Activated T-cell treated with anti-CD3 and anti-CD28 coated beads, Interleukin-2, amount 50 U/mL, for 24 hours (primary cell): Measurements from ENCODE around the gene ABHD14A.

Experiments used
- DNase-seq: peaks from one replicate; pipeline ENCODE4 v3.0.0-alpha.2; 2020
- H3K27ac Mint-ChIP-seq: 2 replicates; pipeline ENCODE4 v1.8.0; 2020; ENCODE audit warnings: mild to moderate bottlenecking, mixed read lengths
- H3K27me3 Mint-ChIP-seq: 2 replicates; pipeline ENCODE4 v1.8.0; 2020; ENCODE audit warnings: mixed read lengths
- H3K36me3 Mint-ChIP-seq: 2 replicates; pipeline ENCODE4 v1.8.0; 2020; ENCODE audit warnings: low read depth, mixed read lengths
- H3K4me1 Mint-ChIP-seq: 2 replicates; pipeline ENCODE4 v1.8.0; 2020; ENCODE audit warnings: low read depth, mixed read lengths
- H3K4me3 Mint-ChIP-seq: 2 replicates; pipeline ENCODE4 v1.8.0; 2020; ENCODE audit warnings: mild to moderate bottlenecking, moderate library complexity, mixed read lengths
- H3K9me3 Mint-ChIP-seq: 2 replicates; pipeline ENCODE4 v1.8.0; 2020; ENCODE audit warnings: mixed read lengths

ABHD14A gene

DNA sequence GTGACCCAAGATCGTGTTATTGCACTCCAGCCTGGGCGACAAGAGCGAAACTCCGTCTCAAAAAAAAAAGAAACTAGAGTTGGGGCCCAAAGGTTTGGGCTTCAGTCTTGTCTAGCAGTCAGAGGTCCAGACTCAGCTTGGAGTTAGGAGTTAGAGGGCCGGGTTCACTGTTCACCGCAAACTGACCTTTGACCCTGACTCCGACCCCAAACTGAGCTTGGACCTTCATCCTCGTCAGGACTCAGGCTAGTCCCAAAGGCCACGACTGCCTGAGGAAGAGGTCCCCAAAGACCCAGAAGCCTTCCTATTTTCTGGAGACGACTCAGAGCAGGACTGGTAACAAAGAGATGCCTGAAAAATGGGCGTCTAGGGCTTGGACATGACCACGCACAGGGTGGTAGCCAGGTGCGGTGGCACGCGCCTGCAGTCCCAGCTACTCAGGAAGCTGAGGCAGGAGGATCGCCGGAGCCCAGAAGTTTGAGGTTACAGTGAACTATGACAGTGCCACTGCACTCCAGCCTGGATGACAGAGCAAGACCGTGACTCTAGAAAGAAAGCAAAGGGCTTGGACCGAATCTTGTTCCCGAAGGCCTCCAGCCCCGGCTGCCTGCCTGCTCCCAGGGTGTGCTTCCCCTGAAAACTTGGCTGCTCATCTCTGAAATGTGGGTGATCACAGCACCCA lies 43.6 kb downstream of the ABHD14A start:
- DNase-seq = no peak
- Mint-ChIP-seq H3K27ac (no peak overlapping the region), H3K9me3 (no peaks in the 10 kb centered on the region), H3K36me3 (no peaks in the 10 kb centered on the region), H3K4me1 (no peaks in the 10 kb centered on the region), H3K4me3 (no peak overlapping the region), H3K27me3 (no peaks in the 10 kb centered on the region)

DNA sequence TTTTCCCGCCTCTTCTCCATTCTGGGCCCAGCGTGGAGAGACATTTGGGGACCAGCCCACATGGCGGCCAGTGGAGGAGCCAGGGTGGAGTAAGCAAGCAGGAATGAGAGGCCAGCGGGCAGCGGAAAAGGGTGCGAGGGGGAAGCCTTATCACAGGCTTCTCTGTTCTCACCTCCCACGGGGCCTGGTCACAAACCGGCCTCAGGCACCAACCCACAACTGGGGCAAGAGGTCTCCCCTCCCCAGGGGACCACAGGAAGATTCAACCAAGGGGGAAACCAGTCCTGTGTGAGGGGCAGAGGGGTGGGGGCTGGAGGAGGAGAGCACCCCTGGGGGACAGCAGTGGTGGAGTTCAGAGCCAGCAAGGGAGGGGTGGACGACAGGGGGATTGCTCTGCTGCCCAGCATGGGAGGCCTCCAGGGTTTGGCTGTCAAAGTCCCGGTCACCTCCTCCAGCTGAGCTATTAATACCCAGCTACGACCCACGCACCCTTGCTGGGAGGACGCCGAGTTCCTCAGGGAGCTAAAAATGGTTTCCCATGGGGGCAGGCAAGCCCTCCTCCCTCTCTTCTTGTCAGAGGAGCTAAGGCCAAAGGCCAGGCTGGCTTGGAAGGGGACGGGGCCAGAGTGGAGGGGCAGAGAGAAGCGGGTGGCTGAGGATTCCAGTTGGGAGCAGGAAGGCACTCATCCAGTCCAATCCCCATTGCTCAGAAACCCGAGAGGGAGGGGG lies 44.7 kb downstream of the ABHD14A start:
- no peak for DNase-seq
- H3K27me3 Mint-ChIP-seq = no peaks in the 10 kb centered on the region
- H3K9me3 Mint-ChIP-seq = no peaks in the 10 kb centered on the region
- H3K4me1 Mint-ChIP-seq = no peaks in the 10 kb centered on the region
- no peaks in the 10 kb centered on the region for H3K36me3 Mint-ChIP-seq
- no peak overlapping the region for H3K4me3 Mint-ChIP-seq
- no peak overlapping the region for H3K27ac Mint-ChIP-seq

DNA sequence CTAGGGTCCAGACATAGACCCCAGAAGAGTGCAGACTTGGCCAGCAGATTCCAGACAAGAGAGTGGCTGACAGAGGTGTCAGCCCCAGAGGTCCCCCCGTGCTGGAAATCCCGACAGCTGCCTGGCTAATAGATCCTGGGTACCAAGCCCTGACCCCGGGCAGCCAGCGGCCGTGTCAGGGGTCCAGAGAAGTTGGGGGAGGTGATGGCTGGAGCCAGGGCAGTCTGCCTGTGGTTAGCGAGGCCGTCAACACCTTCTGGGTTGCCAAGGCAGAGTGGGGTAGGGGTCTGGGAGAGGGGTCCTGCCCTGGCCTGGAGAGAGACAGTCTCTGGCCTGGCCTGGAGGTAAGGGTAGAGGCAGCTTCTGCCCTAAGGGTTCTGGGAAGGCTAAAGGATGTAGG lies 45.9 kb downstream of the ABHD14A start:
- H3K4me3 Mint-ChIP-seq = no peak overlapping the region
- H3K27ac Mint-ChIP-seq = no peak overlapping the region
- no peaks in the 10 kb centered on the region for H3K36me3 Mint-ChIP-seq
- no peak for DNase-seq
- H3K4me1 Mint-ChIP-seq = no peaks in the 10 kb centered on the region
- H3K9me3 Mint-ChIP-seq = no peaks in the 10 kb centered on the region
- no peaks in the 10 kb centered on the region for H3K27me3 Mint-ChIP-seq

DNA sequence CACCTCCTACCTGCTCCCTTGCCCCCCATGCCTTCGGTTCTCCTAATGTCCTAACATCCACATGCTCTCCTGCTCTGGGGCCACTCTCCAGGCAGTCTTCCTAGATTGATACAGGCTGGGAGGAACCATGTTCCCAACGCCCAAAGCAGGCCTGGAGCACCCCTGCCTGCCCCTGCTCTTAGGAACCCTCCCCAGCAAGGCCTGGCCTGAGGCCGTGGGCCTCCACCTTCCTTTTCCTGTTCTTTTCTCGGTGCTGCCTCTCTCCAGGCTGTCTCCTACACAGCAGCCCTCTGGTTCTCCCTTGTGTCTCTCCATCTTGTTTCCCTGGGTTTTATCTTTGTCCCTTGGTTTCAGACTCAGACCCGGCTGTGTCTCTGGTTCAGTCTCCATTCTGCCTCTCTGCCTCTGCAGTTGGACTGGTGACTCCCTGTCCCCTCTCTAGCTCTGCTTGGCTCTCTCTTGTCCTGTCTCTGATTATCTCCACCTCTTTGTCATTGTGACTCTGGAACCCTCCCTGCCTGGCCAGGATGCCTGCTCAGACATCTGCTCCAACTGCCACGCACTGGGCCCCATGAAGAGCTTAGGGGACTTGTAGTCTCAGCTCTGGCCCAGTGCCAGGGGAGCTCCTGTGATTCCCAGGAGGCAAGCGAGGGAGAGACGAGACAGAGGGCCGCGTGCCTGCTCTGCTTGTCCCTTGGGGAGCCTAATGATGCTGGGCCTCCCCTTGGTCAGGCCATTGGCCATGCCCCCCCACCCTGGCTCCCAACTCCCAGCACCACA lies 46.8 kb downstream of the ABHD14A start:
- no peaks in the 10 kb centered on the region for H3K9me3 Mint-ChIP-seq
- H3K4me3 Mint-ChIP-seq = no peak overlapping the region
- H3K27ac Mint-ChIP-seq = no peak overlapping the region
- no peaks in the 10 kb centered on the region for H3K27me3 Mint-ChIP-seq
- no peaks in the 10 kb centered on the region for H3K4me1 Mint-ChIP-seq
- no peaks in the 10 kb centered on the region for H3K36me3 Mint-ChIP-seq
- no peak for DNase-seq

DNA sequence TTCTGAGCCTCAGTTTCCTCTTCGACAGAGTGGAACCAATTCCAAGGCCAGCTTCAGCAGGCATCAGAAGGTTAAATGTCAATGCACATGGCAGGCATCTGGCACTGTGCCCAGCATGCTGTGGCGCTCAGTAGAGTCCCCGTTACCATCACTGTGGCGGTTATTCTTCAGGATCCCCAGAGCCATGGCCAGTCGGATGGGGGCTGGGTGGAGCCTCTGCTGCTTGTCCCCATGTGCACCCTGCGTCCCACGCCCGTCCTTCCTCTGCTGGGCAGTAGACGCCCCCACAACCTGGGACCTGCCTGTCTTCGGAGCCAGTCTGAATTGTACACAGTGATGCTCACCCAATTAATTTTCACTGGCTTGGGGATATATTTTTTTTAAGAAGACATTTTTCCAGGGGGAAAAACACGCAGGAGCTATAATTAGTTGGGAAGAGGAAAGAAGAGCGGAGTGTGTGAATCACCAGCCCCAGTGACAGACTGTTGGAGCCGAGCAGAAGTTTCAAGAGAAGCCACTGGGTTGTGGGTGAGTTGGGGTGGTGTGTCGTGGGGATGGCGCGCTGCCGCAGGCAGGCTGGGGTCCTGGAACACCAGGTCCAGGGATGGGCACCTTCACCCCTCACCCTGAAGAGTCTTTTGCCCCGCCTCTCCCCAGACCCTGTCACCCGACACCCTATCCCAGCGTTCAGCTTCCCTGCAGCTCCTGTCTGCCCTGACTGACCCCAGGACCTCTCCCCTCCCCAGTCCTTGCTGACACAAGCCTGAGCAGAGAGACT lies 47.6 kb downstream of the ABHD14A start:
- Mint-ChIP-seq H3K27ac (no peak overlapping the region), H3K4me3 (no peak overlapping the region), H3K27me3 (no peaks in the 10 kb centered on the region), H3K4me1 (no peaks in the 10 kb centered on the region), H3K9me3 (no peaks in the 10 kb centered on the region), H3K36me3 (no peaks in the 10 kb centered on the region)
- DNase-seq = no peak

DNA sequence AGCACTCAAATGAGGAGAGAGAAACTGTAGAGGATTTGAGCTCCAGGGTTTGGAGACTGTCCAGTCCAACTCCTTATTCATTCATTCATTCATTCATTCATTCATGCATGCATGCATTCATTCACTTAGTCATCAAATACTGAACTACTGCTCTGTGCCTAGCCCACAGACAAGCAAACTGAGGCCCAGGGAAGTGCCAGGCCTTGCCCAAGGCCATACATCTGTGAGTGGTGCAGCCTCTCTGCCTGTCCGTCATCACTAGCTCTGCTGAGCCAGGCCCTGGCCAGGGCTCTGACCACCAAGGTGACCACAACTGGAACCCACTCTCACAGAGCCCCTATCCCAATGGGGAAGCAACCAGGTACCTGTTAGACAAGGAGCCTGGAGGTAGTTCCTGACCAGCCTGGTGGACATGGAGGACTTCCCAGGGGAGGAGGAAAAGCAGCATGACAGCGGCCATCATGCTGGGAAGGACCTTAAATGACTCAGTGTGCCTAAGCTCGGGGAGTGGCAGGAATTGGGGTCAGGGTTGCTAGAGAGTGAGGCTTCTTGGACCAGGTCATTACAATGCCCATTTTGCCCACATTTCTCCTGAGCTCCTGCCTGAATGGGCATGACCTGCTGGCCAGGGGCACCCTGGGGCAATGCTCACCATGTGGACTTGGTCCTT lies 48.4 kb downstream of the ABHD14A start:
- Mint-ChIP-seq H3K4me1 (no peaks in the 10 kb centered on the region), H3K9me3 (no peaks in the 10 kb centered on the region), H3K36me3 (no peaks in the 10 kb centered on the region), H3K4me3 (no peak overlapping the region), H3K27me3 (no peaks in the 10 kb centered on the region), H3K27ac (no peak overlapping the region)
- no peak for DNase-seq

DNA sequence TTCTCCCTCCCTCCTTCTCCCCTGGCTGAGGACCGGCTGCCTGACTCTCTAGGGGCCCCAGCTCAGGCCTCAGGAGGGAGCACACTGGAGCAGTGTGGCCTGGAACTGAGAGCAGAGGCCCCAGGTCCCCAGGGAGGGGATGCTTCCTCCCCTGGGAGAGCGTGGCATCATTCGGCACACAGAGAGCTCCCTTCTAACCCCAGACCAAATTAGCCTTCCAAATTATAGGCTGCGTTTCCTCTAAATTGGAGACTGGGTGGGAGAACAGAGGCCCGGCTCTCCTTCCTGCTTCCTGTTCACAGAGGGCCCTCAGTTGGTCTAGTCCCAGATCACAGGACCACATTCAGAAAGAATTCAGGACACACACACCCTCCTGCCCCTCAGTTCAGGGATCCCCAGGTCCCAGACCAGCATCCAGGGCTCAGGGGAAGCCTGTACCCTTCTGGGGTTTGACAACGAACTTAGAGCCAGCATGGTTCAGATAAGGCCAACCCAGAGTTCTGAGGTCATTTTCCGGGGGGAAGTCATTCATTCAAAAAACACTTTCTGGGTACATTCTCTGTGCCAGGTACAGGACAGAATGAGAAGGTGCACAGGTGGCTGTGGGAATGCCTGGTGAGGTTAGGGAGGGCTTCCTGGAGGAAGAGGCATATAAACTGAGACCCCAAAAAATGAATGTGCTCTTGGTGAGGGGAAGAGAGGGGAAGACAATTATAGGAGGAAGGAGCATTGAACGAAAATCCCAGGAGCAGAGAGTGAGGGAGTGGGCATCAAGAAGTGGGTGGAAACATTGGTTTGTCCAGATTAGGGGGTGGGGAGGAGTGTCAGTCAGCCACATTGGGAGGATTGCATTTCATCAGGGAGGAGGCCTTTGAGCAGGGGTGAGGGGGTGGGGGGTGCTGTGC lies 49.2 kb downstream of the ABHD14A start:
- Mint-ChIP-seq H3K27ac (no peak overlapping the region), H3K4me3 (no peak overlapping the region)

DNA sequence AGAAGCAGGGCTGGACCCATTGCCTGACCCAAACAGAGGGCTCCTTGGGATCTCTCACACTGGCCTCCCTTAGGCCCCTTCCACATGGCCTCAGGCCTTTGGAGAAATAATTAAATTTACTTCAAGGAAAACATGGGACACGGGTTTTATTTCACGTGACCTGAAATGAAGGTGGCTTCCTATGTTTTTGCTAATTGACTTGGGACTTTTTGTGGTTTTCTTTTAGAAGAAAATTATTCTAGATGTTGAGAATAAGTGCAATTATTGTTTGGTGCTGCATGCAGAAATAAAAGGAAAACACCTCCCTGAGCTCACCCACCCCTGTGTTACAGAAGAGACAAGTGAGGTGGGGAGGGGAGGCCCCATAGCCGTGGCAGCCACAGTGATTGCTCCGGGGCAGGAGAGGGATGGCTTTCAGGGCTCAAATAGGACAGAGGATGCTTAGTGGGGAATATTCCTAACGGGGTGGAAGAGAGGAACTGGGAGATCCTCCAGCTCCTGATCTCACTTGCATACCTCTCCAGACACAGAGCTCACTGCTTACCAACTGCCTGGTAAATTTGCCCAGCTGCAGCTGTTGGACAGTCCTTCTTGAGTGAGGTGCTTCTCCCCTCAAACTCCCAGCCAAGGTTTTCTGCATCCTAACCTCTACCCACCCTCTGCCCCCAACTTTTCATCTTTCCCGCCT lies 50.0 kb downstream of the ABHD14A start:
- Mint-ChIP-seq H3K27me3 (no peaks in the 10 kb centered on the region), H3K9me3 (no peaks in the 10 kb centered on the region), H3K27ac (no peak overlapping the region), H3K4me3 (no peak overlapping the region), H3K4me1 (no peaks in the 10 kb centered on the region), H3K36me3 (no peaks in the 10 kb centered on the region)
- no peak for DNase-seq

More for the DNA sequence above, 49.2 kb downstream of the ABHD14A start:
- Mint-ChIP-seq H3K27me3 (no peaks in the 10 kb centered on the region), H3K36me3 (no peaks in the 10 kb centered on the region), H3K9me3 (no peaks in the 10 kb centered on the region), H3K4me1 (no peaks in the 10 kb centered on the region)
- DNase-seq = no peak

DNA sequence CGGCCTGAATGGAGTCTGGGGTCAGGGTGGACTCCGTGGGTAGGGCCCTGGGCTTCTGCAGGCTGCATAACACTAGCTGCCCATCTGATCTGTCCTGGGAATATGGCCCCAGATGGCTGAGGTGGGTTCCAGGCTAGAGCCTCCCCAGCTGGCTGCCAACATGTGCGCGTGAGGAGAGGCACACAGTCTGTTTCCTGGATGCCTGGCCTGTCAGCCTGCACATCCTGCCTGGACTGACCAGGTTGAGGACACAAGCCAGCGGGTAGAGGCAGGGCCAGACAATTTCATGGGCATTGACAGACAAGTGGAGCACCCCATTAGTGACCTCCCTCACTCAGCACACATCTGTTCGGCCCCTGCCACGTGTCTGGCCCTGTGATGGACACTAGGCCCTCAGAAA lies 50.6 kb downstream of the ABHD14A start:
- Mint-ChIP-seq H3K27ac (no peak overlapping the region), H3K4me3 (no peak overlapping the region), H3K4me1 (no peaks in the 10 kb centered on the region), H3K36me3 (no peaks in the 10 kb centered on the region), H3K9me3 (no peaks in the 10 kb centered on the region), H3K27me3 (no peaks in the 10 kb centered on the region)
- no peak for DNase-seq

DNA sequence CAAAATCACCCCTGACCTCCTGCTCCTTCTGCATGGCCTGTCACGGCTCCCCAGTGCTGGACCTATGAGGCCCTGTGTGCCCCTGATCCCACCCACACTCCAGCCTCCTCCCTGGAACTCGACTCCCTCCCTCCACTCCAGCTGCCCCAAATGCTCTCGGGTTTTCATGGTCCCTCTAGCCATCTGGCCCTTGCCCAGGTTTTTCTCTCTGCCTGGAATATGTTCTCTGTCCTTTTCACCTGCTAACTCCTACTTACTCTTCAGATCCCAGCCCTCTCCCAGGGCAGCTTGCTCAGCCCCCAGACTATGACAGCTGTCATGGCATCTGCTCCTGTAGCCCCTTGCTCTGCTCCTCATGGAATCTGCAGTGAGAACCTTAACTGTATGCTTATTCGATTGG lies 51.2 kb downstream of the ABHD14A start:
- H3K4me3 Mint-ChIP-seq = no peak overlapping the region
- H3K27ac Mint-ChIP-seq = no peak overlapping the region
- H3K36me3 Mint-ChIP-seq = no peaks in the 10 kb centered on the region
- H3K27me3 Mint-ChIP-seq = no peaks in the 10 kb centered on the region
- no peak for DNase-seq
- H3K9me3 Mint-ChIP-seq = no peaks in the 10 kb centered on the region
- H3K4me1 Mint-ChIP-seq = no peaks in the 10 kb centered on the region

DNA sequence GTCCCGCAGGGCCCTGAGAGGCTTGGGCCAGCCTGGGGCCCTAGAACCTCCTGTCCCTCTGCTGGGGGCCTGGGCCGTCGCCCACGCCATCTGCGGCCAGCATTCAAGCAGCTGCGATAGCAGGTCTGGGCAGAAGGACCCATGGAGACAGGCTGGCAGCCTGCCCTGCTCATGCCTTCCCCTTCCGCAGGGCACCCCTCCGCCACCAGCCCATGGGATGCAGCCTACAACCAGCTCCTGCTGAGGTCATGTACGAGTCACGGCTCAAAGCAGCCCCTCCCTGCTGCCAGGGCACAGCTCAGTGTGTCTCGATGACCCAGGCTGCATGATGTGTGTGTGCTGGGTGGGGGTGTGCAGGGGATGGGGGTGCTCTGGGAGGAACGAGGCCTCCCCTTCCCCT lies 53.7 kb downstream of the ABHD14A start:
- DNase-seq = no peak
- no peak overlapping the region for H3K27ac Mint-ChIP-seq
- no peaks in the 10 kb centered on the region for H3K4me1 Mint-ChIP-seq
- H3K36me3 Mint-ChIP-seq = no peaks in the 10 kb centered on the region
- H3K27me3 Mint-ChIP-seq = no peaks in the 10 kb centered on the region
- H3K4me3 Mint-ChIP-seq = no peak overlapping the region
- no peaks in the 10 kb centered on the region for H3K9me3 Mint-ChIP-seq

DNA sequence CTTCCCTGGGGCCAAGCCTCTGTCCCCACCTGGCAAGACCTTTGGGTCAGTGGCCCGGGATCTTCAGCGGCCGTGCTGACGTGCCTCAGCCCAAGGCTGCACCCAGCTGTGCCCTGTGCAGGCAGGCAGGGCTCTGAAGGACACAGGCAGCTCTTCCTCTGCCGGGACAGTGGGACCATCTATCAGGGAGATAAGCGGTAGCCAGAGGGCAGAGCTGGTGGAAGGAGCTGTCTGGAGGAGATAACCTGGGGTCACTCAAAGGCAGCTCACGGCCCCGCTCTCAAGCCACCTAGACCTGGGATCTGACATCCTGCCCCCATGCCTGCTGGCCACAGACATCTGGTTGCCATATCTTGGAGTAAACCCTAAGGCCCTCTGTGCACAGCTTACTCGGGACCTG lies 54.2 kb downstream of the ABHD14A start:
- Mint-ChIP-seq H3K27ac (no peak overlapping the region), H3K36me3 (no peaks in the 10 kb centered on the region), H3K4me1 (no peaks in the 10 kb centered on the region), H3K4me3 (no peak overlapping the region), H3K9me3 (no peaks in the 10 kb centered on the region), H3K27me3 (no peaks in the 10 kb centered on the region)
- no peak for DNase-seq

DNA sequence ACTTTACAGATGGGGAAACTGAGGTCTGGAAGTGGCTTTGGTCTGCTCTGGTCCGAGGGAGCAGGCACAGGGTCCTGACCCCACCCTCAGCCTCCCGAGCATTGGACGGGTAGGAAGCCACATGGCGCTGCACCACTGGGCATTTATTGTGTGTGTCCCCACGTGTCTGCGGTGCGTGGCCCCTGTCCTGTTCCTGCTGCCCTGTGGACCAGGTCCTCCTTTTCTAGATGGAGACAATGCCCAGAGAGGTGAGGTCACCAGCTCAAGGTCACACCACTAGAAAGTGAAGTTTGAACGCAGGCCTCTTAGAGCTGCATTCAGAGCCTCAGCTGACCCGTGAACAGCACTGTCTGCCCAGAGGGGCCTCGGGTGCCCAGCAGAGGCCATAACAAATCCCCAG lies 54.7 kb downstream of the ABHD14A start:
- Mint-ChIP-seq H3K36me3 (no peaks in the 10 kb centered on the region), H3K4me3 (no peak overlapping the region), H3K27ac (no peak overlapping the region)

More for the DNA sequence above, 54.7 kb downstream of the ABHD14A start:
- no peaks in the 10 kb centered on the region for H3K4me1 Mint-ChIP-seq
- no peaks in the 10 kb centered on the region for H3K27me3 Mint-ChIP-seq
- DNase-seq = no peak
- H3K9me3 Mint-ChIP-seq = no peaks in the 10 kb centered on the region
